Femur (tissue), 1 donor: Measurements from ENCODE around the gene ICE1.
"Not testable (repeated sequence)": the region's sequence is repeated elsewhere in the genome, so short reads cannot be mapped to it uniquely, and the experiment has no call there.

Source experiments
- DNase-seq: peaks from one replicate; pipeline ENCODE4 v3.0.0-alpha.2; 2017

Gene ICE1

DNA sequence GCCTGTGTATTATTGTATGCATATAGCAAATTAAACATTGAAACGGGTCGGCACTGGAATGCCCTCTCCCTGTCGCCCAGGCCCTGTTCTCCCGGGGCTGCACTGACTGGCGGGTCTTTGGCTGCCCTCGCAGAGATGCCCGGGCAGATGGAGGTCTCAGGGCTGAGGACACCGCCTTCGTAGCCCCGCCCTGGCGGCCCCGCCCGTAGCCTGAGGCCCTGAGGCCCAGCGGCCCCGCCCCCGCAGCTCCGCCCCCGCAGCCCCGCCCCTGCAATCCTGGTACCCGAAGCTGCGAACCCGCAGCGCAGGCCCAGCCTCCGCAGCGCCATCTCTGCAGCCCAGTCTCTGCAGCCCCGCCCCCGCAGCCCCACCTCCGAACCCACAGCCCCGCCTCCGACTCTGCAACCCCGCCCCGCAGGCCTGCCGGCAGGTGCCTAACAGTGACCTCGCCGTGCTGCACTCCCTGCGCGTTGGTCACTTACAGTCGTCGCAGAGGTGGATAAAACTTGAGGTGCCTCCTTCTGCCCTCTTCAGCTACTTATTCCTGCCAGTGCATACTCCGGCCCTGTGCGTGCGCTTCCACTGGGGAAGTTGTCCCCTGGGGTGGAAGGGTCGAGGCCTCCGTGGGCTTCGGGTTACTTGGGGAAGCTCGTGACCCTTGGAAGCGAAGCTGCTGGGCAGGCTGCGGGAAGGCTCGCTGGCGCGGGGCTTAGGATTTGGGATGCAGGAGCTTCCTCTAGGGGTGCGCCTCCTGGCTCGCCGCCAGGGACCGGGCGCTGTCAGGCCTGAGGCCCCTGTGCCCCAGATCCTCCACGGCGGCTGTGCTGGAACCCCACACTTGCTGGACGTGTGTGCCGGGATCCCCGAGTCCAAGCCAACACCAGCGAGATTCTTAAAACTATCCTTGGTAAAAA is 72.3 kb downstream of the ICE1 start:
- peak; percentile 70 for DNase-seq

DNA sequence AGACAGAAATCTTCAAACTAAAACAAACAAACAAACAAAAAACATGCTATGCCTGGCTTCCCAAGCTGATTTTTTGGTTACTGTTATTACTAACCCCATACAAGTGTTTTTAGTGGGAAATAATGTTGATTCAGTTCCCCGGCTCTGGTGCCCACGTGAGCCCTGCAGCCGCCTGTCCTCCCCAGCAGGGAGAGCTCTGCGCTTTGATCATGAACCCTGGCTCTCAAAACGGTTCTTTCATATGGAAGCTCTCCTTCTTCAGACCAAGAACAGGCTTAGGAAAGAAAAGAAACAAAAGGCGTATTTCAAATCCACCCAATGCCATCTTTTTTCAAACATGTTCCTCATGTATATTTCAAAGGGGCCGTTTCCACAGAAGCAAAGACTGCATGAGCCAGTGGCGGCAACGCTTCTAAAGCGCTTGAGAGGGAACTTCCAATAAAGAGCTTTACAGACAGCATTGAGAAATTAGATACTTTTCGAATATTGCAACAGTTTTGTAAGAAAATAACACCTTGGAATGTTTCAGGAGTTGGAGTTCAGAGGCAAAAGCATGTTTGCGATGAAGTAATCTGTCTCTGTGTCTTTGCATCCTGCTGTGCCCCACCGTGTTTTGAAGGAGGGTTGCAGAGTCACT is 74.8 kb downstream of the ICE1 start:
- peak; percentile 57 for DNase-seq

DNA sequence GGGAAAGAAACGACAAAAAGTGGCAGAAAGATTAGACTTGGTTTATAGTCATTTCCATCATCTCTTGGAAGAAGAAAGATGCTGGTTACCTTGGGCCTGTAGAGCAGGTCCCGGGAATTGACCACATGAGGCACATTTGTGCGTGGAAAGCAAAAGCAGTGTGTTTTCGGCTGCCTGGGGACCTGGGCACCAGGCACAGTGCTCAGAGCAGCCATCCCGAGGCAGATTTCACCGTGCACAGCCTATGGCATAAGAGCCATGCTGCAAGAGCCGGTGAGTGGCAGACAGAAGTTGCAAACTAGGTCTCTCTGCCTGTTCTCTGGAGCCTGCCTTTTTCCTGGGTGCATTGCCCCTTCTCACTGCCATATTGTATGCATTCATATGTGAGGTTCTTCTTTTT is 77.0 kb downstream of the ICE1 start:
- no peak for DNase-seq

DNA sequence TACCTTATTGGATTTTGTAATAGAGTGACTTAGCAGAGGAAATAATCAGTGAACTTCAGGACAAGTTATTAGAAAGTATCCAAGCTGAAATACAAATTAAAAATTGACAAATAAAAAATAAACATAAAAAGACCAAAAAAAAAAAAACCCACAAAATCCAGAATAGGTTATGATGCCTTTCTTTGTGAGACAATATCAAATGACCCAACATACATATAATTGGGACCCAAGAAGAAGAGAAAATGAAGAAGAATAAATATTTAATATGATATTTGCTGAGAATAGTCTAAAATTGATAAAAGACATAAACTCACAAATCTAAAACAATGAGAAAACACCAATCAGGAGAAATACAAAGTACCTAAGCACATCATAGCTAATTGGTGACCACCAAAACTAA is 81.8 kb downstream of the ICE1 start:
- DNase-seq, result no peak

DNA sequence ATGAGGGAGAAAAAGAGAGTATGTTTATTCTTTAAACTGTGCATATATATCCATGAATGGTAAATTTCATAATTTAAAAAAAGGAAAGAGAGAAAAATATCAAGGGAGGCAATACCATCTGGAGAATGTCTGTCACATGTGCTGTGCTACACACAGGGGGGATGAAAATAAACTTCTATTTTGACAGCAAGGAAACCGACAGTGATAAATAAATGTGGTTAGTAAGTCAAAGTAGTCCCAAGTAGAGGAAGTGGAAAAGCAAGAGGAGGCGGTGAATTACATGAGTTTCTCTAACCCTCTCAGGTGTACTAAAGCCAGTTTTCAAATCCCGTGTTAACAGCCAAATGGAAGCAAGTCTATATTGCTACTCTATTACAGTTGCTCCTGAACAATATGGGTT is 83.3 kb downstream of the ICE1 start:
- no peak for DNase-seq

DNA sequence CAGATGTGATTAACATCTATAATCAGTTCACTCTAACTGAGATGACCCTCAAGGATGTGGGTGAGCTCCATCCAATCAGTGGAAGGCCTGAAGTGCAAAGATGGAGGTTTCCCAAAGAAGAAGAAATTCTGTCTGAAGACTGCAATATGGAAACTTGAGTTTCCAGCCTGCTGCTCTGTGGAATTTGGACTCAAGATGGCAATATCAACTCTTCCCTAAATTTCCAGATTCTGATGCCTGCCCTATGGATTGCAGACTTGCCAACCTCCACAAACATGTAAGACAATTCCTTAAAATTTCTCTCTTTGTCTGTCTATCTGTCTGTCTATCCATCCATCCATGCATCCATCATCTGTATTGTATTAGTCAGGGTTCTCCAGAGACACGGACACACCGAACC is 85.9 kb downstream of the ICE1 start:
- no peak for DNase-seq

DNA sequence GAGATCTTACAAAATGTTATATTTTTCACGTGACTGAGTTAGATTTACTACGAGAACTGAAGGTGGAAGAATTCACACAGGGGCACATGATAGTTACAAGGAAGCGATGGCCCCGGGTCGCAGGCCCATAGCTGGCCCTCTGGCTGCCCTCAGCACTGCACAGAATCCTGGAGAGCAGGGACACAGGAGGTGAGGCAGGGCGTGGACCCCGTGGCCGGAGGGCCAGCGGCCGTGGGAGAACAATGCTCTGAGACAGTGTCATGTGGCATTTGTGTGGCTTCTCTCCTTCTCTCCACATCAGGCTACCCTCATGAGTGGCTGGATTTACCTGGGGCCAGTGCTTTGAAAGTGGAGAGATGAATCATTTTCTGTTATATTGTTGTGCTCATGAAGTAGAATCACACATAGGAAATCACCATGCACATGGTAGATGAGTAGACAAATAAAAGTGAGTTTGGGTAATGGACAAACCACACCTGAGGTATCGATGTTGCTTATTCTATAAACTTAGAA is 89.5 kb downstream of the ICE1 start:
- no peak for DNase-seq

DNA sequence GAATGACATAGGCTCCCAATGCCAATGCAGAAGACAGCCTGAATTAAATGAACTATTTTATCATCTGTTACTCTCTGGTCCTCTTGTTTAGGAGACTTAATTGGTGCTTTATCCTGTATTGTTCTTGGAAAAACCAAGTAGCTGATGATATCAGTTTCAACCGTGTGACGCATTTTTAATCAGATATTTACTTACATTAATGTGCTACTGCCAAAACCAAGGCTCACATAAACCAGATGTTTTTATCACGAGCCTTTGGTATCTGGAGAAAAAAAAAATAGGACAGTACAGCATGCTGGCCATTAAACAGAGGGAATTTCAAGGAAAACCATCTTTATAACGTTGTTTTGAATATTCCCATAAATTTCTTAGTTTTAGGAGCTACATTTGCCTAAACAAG is 90.1 kb downstream of the ICE1 start:
- no peak for DNase-seq

DNA sequence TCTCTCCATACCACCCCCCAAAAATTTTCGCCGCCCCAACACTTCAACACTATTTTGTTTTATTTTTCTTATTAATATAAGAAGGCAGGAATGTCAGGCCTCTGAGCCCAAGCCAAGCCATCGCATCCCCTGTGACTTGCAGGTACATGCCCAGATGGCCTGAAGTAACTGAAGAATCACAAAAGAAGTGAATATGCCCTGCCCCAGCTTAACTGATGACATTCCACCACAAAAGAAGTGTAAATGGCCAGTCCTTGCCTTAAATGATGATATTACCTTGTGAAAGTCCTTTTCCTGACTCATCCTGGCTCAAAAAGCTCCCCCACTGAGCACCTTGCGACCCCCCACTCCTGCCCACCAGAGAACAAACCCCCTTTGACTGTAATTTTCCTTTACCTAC is 98.1 kb downstream of the ICE1 start:
- not testable (repeated sequence) for DNase-seq

DNA sequence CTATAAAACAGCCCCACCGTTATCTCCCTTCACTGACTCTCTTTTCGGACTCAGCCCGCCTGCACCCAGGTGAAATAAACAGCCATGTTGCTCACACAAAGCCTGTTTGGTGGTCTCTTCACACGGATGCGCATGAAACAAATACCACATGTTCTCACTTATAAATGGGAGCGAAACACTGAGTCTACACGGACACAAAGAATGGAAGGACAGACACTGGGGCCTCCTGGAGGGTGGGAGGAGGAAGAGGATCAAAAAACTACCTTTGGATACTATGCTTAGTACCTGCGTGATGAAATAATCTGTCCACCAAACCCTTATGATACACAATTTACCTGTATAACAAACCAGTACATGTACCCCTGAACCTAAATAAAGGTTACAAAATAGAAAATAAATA is 98.6 kb downstream of the ICE1 start:
- no peak for DNase-seq

DNA sequence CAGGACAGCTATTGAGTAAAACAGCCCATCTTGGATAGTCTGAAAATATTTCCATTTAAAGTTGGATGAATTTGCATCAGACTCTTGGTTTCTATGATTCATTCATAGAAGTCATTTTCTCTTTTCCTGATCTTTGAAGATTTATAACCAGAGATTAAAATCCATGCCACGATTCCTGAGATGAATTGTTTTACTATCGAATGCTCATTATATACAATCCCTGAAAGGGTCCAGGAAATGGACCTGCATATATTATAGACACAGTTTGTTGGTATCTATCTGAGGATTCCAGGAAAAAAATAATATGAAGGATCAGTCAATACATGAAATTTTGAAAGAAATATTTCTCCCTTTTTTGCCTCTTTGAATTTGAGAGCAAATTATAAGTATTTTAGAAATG is 99.0 kb downstream of the ICE1 start:
- no peak for DNase-seq

DNA sequence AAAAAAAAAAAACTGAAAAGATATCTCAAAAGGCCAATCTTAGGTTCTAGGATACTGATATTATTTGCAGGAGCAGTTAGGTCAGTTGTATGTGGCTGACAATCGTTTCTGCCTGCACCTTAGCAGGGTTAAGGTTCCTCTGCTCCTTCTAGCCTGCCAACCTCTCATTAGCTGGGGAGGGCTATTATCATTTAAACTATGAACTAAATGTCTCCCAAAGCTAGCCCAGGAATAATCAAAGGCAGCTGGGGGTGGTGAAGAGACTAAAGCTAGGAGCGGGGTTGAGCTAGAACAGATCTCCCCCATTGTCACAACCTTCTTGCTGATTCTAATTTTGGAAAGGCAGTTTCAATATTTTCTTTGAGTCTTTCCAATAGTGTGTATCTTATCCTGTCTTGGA is 99.9 kb downstream of the ICE1 start:
- no peak for DNase-seq

DNA sequence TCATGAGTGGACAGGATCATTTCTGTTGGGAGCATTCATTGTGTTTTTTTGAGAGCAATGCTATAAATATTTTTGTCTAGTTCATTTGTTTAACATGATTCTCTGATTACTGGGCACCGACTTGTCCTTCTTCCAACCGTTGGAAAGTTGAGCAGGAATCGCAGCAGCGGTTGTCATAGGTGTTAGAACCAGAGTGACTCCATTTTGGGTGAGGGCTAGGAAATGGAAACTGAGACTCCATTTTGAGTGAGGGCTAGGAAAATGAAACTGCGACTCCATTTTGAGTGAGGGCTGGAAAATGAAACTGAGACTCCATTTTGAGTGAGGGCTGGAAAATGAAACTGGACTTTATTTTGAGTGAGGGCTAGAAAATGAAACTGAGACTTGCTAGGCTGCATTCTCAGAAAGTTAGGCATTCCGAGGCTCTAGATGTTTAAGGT is 100.6 kb downstream of the ICE1 start:
- DNase-seq, result no peak

DNA sequence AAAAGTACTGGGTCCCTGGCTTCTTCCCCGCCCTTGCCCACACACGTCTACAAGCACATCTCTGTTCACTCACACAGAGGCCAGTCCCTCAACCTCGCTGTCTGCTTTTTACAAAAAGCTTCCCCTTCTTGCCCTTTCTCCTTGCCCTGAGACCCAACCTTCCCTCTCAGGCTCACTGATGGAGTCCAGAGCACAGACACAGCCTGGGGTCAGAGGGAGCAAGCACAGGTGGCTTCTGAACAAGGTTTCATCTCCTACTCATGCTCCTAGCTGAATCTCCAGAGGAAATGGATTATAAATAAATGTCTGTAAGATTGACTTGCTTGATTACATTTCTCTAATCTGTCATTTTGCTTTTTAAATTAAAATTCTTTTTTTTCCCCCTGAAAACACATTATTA is 101.8 kb downstream of the ICE1 start:
- no peak for DNase-seq

DNA sequence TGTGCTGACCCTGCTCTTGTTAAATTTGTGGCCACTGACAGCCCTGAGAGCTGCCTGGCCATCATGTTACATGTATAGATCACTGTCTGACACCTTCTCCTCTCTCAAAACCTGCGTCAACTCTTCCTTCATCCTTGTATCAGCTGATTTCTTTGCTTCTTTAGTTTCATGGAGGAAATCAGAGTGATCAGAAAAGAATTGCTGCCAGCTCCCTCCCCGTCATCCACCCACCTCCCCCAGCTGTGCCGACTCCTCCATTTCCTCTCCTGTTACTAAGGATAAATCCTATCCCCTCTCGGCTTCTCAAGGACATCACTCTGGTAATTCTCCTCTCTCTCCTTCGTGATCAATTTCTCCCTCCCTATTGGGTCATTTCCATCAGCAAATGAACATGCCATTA is 108.9 kb downstream of the ICE1 start:
- DNase-seq, result no peak

DNA sequence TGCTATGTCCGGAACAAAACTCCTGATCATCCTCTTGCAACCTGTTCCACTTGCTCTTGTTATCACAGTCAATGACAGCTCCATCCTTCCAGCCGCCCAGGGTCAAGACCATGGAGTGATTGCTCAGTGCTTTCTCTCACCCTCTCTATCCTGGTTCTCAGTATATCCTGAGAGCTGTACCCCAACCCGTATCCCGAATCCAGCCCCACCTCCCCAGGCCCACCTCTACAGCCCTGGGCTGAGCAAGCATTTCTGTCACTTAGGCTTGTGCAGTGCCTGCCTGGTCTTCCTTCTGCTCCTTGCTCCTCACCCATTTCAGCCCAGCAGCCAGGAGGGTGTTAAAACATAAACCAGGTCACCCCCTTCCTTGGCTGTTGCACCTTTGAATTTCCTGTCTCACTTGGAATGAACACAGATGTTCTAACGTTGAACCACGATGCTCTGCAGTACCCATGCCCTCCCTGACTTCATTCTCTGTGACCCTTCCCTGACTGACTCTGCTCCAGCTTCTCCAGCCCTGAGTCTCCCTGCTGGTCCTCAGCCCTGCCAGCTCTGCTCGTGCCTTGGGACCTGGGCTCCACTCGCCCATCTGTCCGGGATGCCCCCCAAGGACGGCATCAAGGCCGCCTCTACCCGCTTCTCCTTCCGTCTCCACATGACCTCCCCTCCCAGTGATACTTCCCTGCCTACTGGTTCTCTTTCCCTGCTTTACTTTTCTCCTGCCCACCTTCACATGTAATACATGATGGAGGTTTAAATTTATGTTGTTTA is 110.0 kb downstream of the ICE1 start:
- DNase-seq, result no peak

DNA sequence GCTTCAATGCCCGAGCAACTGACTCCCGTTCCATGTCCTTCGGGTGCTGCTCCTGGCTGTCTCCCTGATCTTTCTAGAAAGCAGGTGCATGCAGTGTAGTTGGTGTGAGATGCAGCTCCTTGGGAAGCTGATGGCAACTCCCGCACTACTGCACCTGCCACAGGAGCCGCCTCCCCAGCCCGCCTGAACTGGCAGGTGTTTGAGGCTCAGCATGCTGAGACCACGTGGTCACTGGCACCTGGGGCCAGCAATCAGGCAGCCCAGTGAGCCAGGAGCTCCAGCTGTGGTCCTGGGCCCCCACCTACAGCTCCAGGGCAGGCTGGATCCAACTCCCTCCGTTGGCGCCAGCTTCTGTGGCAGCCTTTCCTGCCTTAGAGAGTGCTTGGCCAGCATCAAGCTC is 111.5 kb downstream of the ICE1 start:
- no peak for DNase-seq

DNA sequence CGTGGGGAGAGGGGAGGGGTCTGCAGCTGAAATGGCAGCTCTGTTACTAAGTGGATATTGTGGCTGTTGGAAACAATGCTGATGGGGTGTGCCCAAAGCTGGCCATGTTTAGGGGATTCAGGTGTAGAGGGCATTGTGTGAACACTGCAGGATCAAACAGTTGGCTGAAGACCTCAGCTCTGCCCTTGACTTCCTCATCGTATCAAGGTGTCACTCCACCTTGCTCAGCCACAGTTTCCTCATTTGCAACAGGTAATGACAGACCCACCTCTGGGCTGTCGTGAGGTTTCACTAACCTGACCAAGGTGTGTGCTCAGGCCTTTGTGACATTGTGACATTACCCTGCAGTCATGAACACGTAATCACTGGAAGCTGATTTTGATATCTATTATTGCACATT is 111.9 kb downstream of the ICE1 start:
- no peak for DNase-seq

DNA sequence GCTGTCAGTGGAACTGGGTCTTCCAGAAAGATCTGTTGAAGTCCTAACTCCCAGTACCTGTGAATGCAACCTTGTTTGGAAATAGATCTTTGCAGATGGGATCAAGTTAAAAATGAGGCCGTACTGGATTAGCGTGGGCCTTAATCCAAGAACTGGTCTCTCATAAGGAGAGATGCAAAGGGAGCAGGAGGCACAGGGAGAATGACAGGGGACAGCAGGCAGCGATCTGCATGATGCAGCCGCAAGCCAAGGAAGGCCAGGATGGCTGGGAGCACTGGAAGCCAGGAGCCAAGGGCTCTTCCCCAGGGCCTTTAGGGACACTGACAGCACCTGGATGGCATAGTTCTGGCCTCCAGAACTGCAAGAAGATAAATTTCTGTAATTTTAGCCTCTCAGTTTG is 114.4 kb downstream of the ICE1 start:
- DNase-seq, result no peak

DNA sequence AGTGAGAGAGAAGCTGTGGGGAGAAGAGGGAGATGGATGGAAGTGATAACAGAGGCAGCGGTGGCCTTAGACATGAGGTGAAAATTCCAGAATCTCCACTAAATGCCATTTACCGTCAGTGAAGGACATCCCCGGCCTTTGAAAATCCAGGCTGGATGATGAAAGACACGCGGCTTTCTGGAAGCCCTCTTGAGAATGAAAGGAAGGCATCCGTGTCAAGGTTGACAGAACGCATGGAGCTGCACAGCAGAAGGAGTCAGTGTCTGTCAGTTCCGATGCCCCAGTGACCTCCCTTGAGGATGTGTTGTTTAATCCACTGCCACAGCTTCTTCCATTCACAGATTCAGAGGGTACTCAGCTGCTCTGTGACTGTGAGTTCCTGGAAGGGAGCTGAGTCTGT is 114.9 kb downstream of the ICE1 start:
- DNase-seq, result no peak

DNA sequence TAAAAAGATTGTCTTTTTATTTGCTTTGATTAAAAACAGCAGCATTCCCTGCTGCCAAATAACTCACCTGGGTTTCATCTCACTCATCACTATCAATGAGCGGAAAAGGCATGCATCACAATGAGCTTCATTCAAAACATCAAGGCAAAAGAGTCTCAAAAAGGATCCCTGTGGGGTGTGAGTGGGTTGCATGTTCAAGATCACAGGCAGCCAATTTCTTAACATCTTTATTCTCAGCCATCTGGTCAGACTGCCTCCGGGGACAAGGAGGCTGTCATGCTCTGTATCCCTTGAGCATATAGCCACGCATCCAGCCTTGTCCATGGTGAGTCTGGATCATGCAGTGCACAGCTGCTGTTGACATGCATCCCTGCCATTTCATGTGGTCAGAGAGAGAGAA is 117.1 kb downstream of the ICE1 start:
- DNase-seq, result no peak
